ENCODE measurements around the gene PDZK1IP1. TPM values are rescaled to one million over a fixed set of nuclear protein-coding genes. Genes with fewer than 3 reads are reported as not detected.

PDZK1IP1 gene
- total RNA-seq, 1 donor from 2014 or later: not detected

- Mint-ChIP-seq H3K27me3 (ENCODE audit: low read depth) (peaks cover 13% of the 10 kb centered on the region), H3K36me3 (ENCODE audit: low read depth) (no peaks in the 10 kb centered on the region), H3K9me3 (no peaks in the 10 kb centered on the region), H3K4me1 (ENCODE audit: low read depth) (peaks cover 1% of the 10 kb centered on the region), H3K4me3 (ENCODE audit: low read depth) (no peak overlapping the region), H3K27ac (no peak overlapping the region)
- intact Hi-C loops (cut with micrococcal nuclease): no loop called here
- no peak for DNase-seq (ENCODE audit: low spot score)
These were observed 26.6 kb upstream of the PDZK1IP1 start for GRCh38 chr1:47216278-47217059.

- Mint-ChIP-seq H3K4me1 (ENCODE audit: low read depth) (peaks cover 1% of the 10 kb centered on the region), H3K27ac (no peak overlapping the region), H3K4me3 (ENCODE audit: low read depth) (no peak overlapping the region), H3K9me3 (no peaks in the 10 kb centered on the region), H3K36me3 (ENCODE audit: low read depth) (no peaks in the 10 kb centered on the region), H3K27me3 (ENCODE audit: low read depth) (peaks cover 6% of the 10 kb centered on the region)
- intact Hi-C loops (cut with micrococcal nuclease): no loop called here
- DNase-seq (ENCODE audit: low spot score): no peak
These were observed 25.9 kb upstream of the PDZK1IP1 start for GRCh38 chr1:47215713-47216112.

- Mint-ChIP-seq H3K4me3 (ENCODE audit: low read depth) (no peak overlapping the region), H3K36me3 (ENCODE audit: low read depth) (no peaks in the 10 kb centered on the region), H3K27me3 (ENCODE audit: low read depth) (no peaks in the 10 kb centered on the region), H3K27ac (no peak overlapping the region), H3K4me1 (ENCODE audit: low read depth) (peaks cover 1% of the 10 kb centered on the region), H3K9me3 (no peaks in the 10 kb centered on the region)
- intact Hi-C loops (cut with micrococcal nuclease): no loop called here
- DNase-seq (ENCODE audit: low spot score): no peak
These were observed 24.7 kb upstream of the PDZK1IP1 start for GRCh38 chr1:47214549-47214948.

- DNase-seq (ENCODE audit: low spot score): no peak
- Mint-ChIP-seq H3K27me3 (ENCODE audit: low read depth) (no peaks in the 10 kb centered on the region), H3K4me3 (ENCODE audit: low read depth) (no peak overlapping the region), H3K36me3 (ENCODE audit: low read depth) (no peaks in the 10 kb centered on the region), H3K4me1 (ENCODE audit: low read depth) (peaks cover 1% of the 10 kb centered on the region), H3K9me3 (no peaks in the 10 kb centered on the region), H3K27ac (no peak overlapping the region)
- intact Hi-C loops (cut with micrococcal nuclease): no loop called here
These were observed 23.6 kb upstream of the PDZK1IP1 start for GRCh38 chr1:47213230-47213963.

GRCh38 chr1:47212636-47213229 is 22.9 kb upstream of the PDZK1IP1 start:
- Mint-ChIP-seq H3K4me3 (ENCODE audit: low read depth) (no peak overlapping the region), H3K36me3 (ENCODE audit: low read depth) (no peaks in the 10 kb centered on the region), H3K9me3 (no peaks in the 10 kb centered on the region), H3K27me3 (ENCODE audit: low read depth) (peaks cover 3% of the 10 kb centered on the region), H3K27ac (no peak overlapping the region), H3K4me1 (ENCODE audit: low read depth) (peaks cover 1% of the 10 kb centered on the region)
- intact Hi-C loops (cut with micrococcal nuclease): no loop called here
- no peak for DNase-seq (ENCODE audit: low spot score)

- Mint-ChIP-seq H3K27me3 (ENCODE audit: low read depth) (peaks cover 4% of the 10 kb centered on the region), H3K9me3 (no peaks in the 10 kb centered on the region), H3K27ac (peak overlapping the region; percentile 58), H3K36me3 (ENCODE audit: low read depth) (no peaks in the 10 kb centered on the region), H3K4me3 (ENCODE audit: low read depth) (no peak overlapping the region), H3K4me1 (ENCODE audit: low read depth) (peaks cover 1% of the 10 kb centered on the region)
- no peak for DNase-seq (ENCODE audit: low spot score)
- intact Hi-C loops (cut with micrococcal nuclease): no loop called here
These were observed 22.0 kb upstream of the PDZK1IP1 start for GRCh38 chr1:47211796-47212269.

- intact Hi-C loops (cut with micrococcal nuclease): no loop called here
- DNase-seq (ENCODE audit: low spot score): no peak
- Mint-ChIP-seq H3K9me3 (no peaks in the 10 kb centered on the region), H3K36me3 (ENCODE audit: low read depth) (no peaks in the 10 kb centered on the region), H3K4me1 (ENCODE audit: low read depth) (peaks cover 1% of the 10 kb centered on the region), H3K27me3 (ENCODE audit: low read depth) (peaks cover 7% of the 10 kb centered on the region), H3K4me3 (ENCODE audit: low read depth) (no peak overlapping the region), H3K27ac (no peak overlapping the region)
These were observed 20.8 kb upstream of the PDZK1IP1 start for GRCh38 chr1:47210666-47211065.

GRCh38 chr1:47209725-47210325 is 20.0 kb upstream of the PDZK1IP1 start:
- intact Hi-C loops (cut with micrococcal nuclease): no loop called here
- no peaks in the 10 kb centered on the region for H3K36me3 Mint-ChIP-seq (ENCODE audit: low read depth)
- DNase-seq (ENCODE audit: low spot score): no peak

GRCh38 chr1:47209091-47209490 is 19.3 kb upstream of the PDZK1IP1 start:
- Mint-ChIP-seq H3K9me3 (no peaks in the 10 kb centered on the region), H3K27me3 (ENCODE audit: low read depth) (peaks cover 15% of the 10 kb centered on the region), H3K27ac (no peak overlapping the region), H3K4me3 (ENCODE audit: low read depth) (no peak overlapping the region), H3K36me3 (ENCODE audit: low read depth) (no peaks in the 10 kb centered on the region), H3K4me1 (ENCODE audit: low read depth) (peaks cover 1% of the 10 kb centered on the region)
- DNase-seq (ENCODE audit: low spot score): no peak
- intact Hi-C loops (cut with micrococcal nuclease): no loop called here

More at GRCh38 chr1:47209725-47210325, 20.0 kb upstream of the PDZK1IP1 start:
- Mint-ChIP-seq H3K27me3 (ENCODE audit: low read depth) (peaks cover 10% of the 10 kb centered on the region), H3K4me1 (ENCODE audit: low read depth) (peaks cover 1% of the 10 kb centered on the region), H3K9me3 (no peaks in the 10 kb centered on the region), H3K4me3 (ENCODE audit: low read depth) (no peak overlapping the region), H3K27ac (no peak overlapping the region)

GRCh38 chr1:47208374-47208850 is 18.6 kb upstream of the PDZK1IP1 start:
- no peaks in the 10 kb centered on the region for H3K9me3 Mint-ChIP-seq
- H3K27ac Mint-ChIP-seq: no peak overlapping the region
- no peak for DNase-seq (ENCODE audit: low spot score)
- no peaks in the 10 kb centered on the region for H3K36me3 Mint-ChIP-seq (ENCODE audit: low read depth)
- no peak overlapping the region for H3K4me3 Mint-ChIP-seq (ENCODE audit: low read depth)
- peaks cover 4% of the 10 kb centered on the region for H3K4me1 Mint-ChIP-seq (ENCODE audit: low read depth)
- intact Hi-C loops (cut with micrococcal nuclease): no loop called here
- H3K27me3 Mint-ChIP-seq (ENCODE audit: low read depth): peaks cover 22% of the 10 kb centered on the region

- intact Hi-C loops (cut with micrococcal nuclease): no loop called here
- no peaks in the 10 kb centered on the region for H3K9me3 Mint-ChIP-seq
These were observed 18.1 kb upstream of the PDZK1IP1 start for GRCh38 chr1:47207803-47208373.

GRCh38 chr1:47205918-47206317 is 16.1 kb upstream of the PDZK1IP1 start:
- intact Hi-C loops (cut with micrococcal nuclease): no loop called here
- H3K27ac Mint-ChIP-seq: no peak overlapping the region
- no peaks in the 10 kb centered on the region for H3K36me3 Mint-ChIP-seq (ENCODE audit: low read depth)
- H3K4me3 Mint-ChIP-seq (ENCODE audit: low read depth): no peak overlapping the region
- H3K9me3 Mint-ChIP-seq: no peaks in the 10 kb centered on the region
- no peak for DNase-seq (ENCODE audit: low spot score)
- peaks cover 34% of the 10 kb centered on the region for H3K27me3 Mint-ChIP-seq (ENCODE audit: low read depth)
- H3K4me1 Mint-ChIP-seq (ENCODE audit: low read depth): peaks cover 3% of the 10 kb centered on the region

More at GRCh38 chr1:47207803-47208373, 18.1 kb upstream of the PDZK1IP1 start:
- Mint-ChIP-seq H3K4me3 (ENCODE audit: low read depth) (no peak overlapping the region), H3K36me3 (ENCODE audit: low read depth) (no peaks in the 10 kb centered on the region), H3K27me3 (ENCODE audit: low read depth) (peaks cover 26% of the 10 kb centered on the region), H3K4me1 (ENCODE audit: low read depth) (peaks cover 4% of the 10 kb centered on the region), H3K27ac (no peak overlapping the region)
- no peak for DNase-seq (ENCODE audit: low spot score)

Data from activated T-helper 2 cell treated with anti-CD3 and anti-CD28 coated beads, Interferon-gamma antibody, Interleukin-2, Interleukin-4, amounts not matched to agents 10 μg/mL and 5 μg/mL and 100 μg/mL, durations not matched to agents 14 hours and 24 hours and 36 hours (primary cell).